GM15510 (cell line): Measurements from ENCODE around the gene AGFG1.

Experiments
- POLR2A ChIP-seq: IDR thresholded peaks from 3 replicates; pipeline ENCODE4 v1.6.1; 2011; ENCODE audit warnings: borderline replicate concordance; ENCODE audit not compliant: insufficient read length; ENCODE audit errors: extremely low read depth

Gene AGFG1

GRCh38 chr2:227456102-227456501 lies 15.9 kb upstream of the AGFG1 start:
- TF ChIP-seq POLR2A: no peak

- no peak for TF ChIP-seq POLR2A
Observed at GRCh38 chr2:227456772-227457171, 15.2 kb upstream of the AGFG1 start.

- no peak for TF ChIP-seq POLR2A
Observed at GRCh38 chr2:227460070-227460485, 11.9 kb upstream of the AGFG1 start.

- no peak for TF ChIP-seq POLR2A
Observed at GRCh38 chr2:227460833-227461232, 11.1 kb upstream of the AGFG1 start.

- no peak for TF ChIP-seq POLR2A
Observed at GRCh38 chr2:227461811-227462461, 10.0 kb upstream of the AGFG1 start.

GRCh38 chr2:227462462-227462951 lies 9.4 kb upstream of the AGFG1 start:
- no peak for TF ChIP-seq POLR2A

- no peak for TF ChIP-seq POLR2A
Observed at GRCh38 chr2:227462972-227463931, 8.7 kb upstream of the AGFG1 start.

- TF ChIP-seq POLR2A: no peak
Observed at GRCh38 chr2:227464361-227464760, 7.6 kb upstream of the AGFG1 start.

- TF ChIP-seq POLR2A: no peak
Observed at GRCh38 chr2:227464851-227465250, 7.1 kb upstream of the AGFG1 start.

- no peak for TF ChIP-seq POLR2A
Observed at GRCh38 chr2:227466887-227467600, 4.9 kb upstream of the AGFG1 start.

GRCh38 chr2:227471412-227471811 lies 544 bp upstream of the AGFG1 start:
- no peak for TF ChIP-seq POLR2A

- no peak for TF ChIP-seq POLR2A
Observed at GRCh38 chr2:227472265-227473121, 537 bp downstream of the AGFG1 start.

GRCh38 chr2:227473122-227473461 lies 1.1 kb downstream of the AGFG1 start:
- no peak for TF ChIP-seq POLR2A

GRCh38 chr2:227473806-227474205 lies 1.9 kb downstream of the AGFG1 start:
- TF ChIP-seq POLR2A: no peak
